ENCODE measurements around the gene HABP4.

The HABP4 gene

GRCh38 chr9:96476591-96476990 is 26.6 kb downstream of the HABP4 start:
- peak; percentile 19 for DNase-seq (ENCODE audit: low spot score)

- peak; percentile 6 for DNase-seq (ENCODE audit: low spot score)
Observed at GRCh38 chr9:96478829-96479371, 28.9 kb downstream of the HABP4 start.

GRCh38 chr9:96480736-96481135 is 30.8 kb downstream of the HABP4 start:
- DNase-seq (ENCODE audit: low spot score) = no peak

GRCh38 chr9:96482476-96482875 is 32.5 kb downstream of the HABP4 start:
- no peak for DNase-seq (ENCODE audit: low spot score)

GRCh38 chr9:96483197-96483596 is 33.2 kb downstream of the HABP4 start:
- DNase-seq (ENCODE audit: low spot score) = no peak

- DNase-seq (ENCODE audit: low spot score) = no peak
Observed at GRCh38 chr9:96483733-96484390, 33.9 kb downstream of the HABP4 start.

- DNase-seq (ENCODE audit: low spot score) = no peak
Observed at GRCh38 chr9:96484521-96484931, 34.6 kb downstream of the HABP4 start.

- DNase-seq (ENCODE audit: low spot score) = no peak
Observed at GRCh38 chr9:96485280-96485679, 35.3 kb downstream of the HABP4 start.

GRCh38 chr9:96486386-96487028 is 36.5 kb downstream of the HABP4 start:
- DNase-seq (ENCODE audit: low spot score) = no peak

GRCh38 chr9:96487029-96487396 is 37.0 kb downstream of the HABP4 start:
- no peak for DNase-seq (ENCODE audit: low spot score)

GRCh38 chr9:96487949-96488348 is 38.0 kb downstream of the HABP4 start:
- DNase-seq (ENCODE audit: low spot score) = no peak

GRCh38 chr9:96489482-96489979 is 39.6 kb downstream of the HABP4 start:
- DNase-seq (ENCODE audit: low spot score) = no peak

- DNase-seq (ENCODE audit: low spot score) = no peak
Observed at GRCh38 chr9:96490534-96491078, 40.6 kb downstream of the HABP4 start.

GRCh38 chr9:96491079-96491879 is 41.3 kb downstream of the HABP4 start:
- peak; percentile 24 for DNase-seq (ENCODE audit: low spot score)

- DNase-seq (ENCODE audit: low spot score) = no peak
Observed at GRCh38 chr9:96491880-96492525, 42.0 kb downstream of the HABP4 start.

GRCh38 chr9:96492993-96493531 is 43.1 kb downstream of the HABP4 start:
- DNase-seq (ENCODE audit: low spot score) = no peak

GRCh38 chr9:96493757-96494156 is 43.8 kb downstream of the HABP4 start:
- no peak for DNase-seq (ENCODE audit: low spot score)

- no peak for DNase-seq (ENCODE audit: low spot score)
Observed at GRCh38 chr9:96494215-96494800, 44.3 kb downstream of the HABP4 start.

- no peak for DNase-seq (ENCODE audit: low spot score)
Observed at GRCh38 chr9:96495341-96495740, 45.4 kb downstream of the HABP4 start.

- DNase-seq (ENCODE audit: low spot score) = no peak
Observed at GRCh38 chr9:96496368-96497116, 46.6 kb downstream of the HABP4 start.

GRCh38 chr9:96497117-96497399 is 47.1 kb downstream of the HABP4 start:
- no peak for DNase-seq (ENCODE audit: low spot score)

Measured in CD4-positive, alpha-beta T cell treated with Interleukin-15 for 4 hours (primary cell).